H1 (cell line): Measurements from ENCODE around the gene PDCD10. TPM values are rescaled to one million over a fixed set of nuclear protein-coding genes. Genes with fewer than 3 reads are reported as not detected.

Experiments
- CTCF ChIA-PET: fragments of 300-600 bp; sonication (Branson Sonifier 250); formaldehyde crosslinking; loops from one replicate; lab custom pipeline; 2021; ENCODE audit not compliant: partially characterized antibody; lab: Charles Lee
- POLR2A ChIA-PET: fragments of 300-600 bp; sonication (Branson Sonifier 250); formaldehyde crosslinking; loops from one replicate; lab custom pipeline; 2021; ENCODE audit warnings: inconsistent platforms; ENCODE audit not compliant: partially characterized antibody; lab: Charles Lee
- DNase-seq, 2 experiments: peaks; one replicate each; pipeline versions ENCODE4 v3.0.0 to v3.0.0-alpha.2; 2010 to 2022; ENCODE audit warnings: low spot score in 2 of 2, low read depth in 1 of 2, mixed read lengths in 1 of 2
- FAIRE-seq: peaks from 2 replicates; lab custom pipeline; 2011; peaks lifted over from hg19 to GRCh38; lab: Jason Lieb, UNC
- H2AFZ ChIP-seq: 2 replicates; pipeline ENCODE4 v1.8.1; 2012; ENCODE audit warnings: low read length, inconsistent platforms
- H2AK5ac ChIP-seq: 2 replicates; pipeline ENCODE4 v1.6.1; 2013; ENCODE audit warnings: low read depth, low read length
- H2BK120ac ChIP-seq: replicated peaks from 2 replicates; pipeline ENCODE3; 2013; ENCODE audit warnings: low read depth, low read length, inconsistent platforms
- H2BK12ac ChIP-seq: 2 replicates; pipeline ENCODE4 v1.6.1; 2013; ENCODE audit warnings: low read depth, low read length
- H2BK15ac ChIP-seq: 2 replicates; pipeline ENCODE4 v1.6.1; 2013; ENCODE audit warnings: low read length
- H2BK20ac ChIP-seq: 2 replicates; pipeline ENCODE4 v1.6.1; 2013; ENCODE audit warnings: low read length
- H2BK5ac ChIP-seq: 2 replicates; pipeline ENCODE4 v1.6.1; 2013; ENCODE audit warnings: low read depth, low read length
- H3K14ac ChIP-seq: 2 replicates; pipeline ENCODE4 v1.6.1; 2013; ENCODE audit warnings: inconsistent platforms; ENCODE audit not compliant: insufficient read length
- H3K18ac ChIP-seq: 2 replicates; pipeline ENCODE4 v1.6.1; 2013; ENCODE audit warnings: low read length; ENCODE audit errors: extremely low read depth
- H3K23ac ChIP-seq: 2 replicates; pipeline ENCODE4 v1.6.1; 2013; ENCODE audit warnings: inconsistent platforms; ENCODE audit not compliant: insufficient read length
- H3K23me2 ChIP-seq: 2 replicates; pipeline ENCODE4 v1.6.1; 2013; ENCODE audit warnings: low read depth, low read length
- H3K27ac ChIP-seq: 2 replicates; pipeline ENCODE4 v1.6.1; 2011; ENCODE audit warnings: low read depth, low read length, inconsistent platforms
- H3K27me3 ChIP-seq, 4 experiments: replicated peaks in 1 of 4; 1 replicate in 1 of 4; 2 replicates in 3 of 4; pipeline versions ENCODE4 v1.6.1 to v1.8.1; 2011 to 2013; ENCODE audit warnings: low read length in 3 of 4, mild to moderate bottlenecking in 3 of 4, inconsistent platforms in 2 of 4, mixed read lengths in 2 of 4, moderate library complexity in 1 of 4; ENCODE audit not compliant: control insufficient read depth in 3 of 4, insufficient read depth in 3 of 4; ENCODE audit errors: extremely low read depth in 1 of 4
- H3K36me3 ChIP-seq, 4 experiments: 2 replicates each; pipeline versions ENCODE4 v1.6.1 to v1.8.1; 2011 to 2013; ENCODE audit warnings: mild to moderate bottlenecking in 4 of 4, low read length in 3 of 4, moderate library complexity in 2 of 4, control low read depth in 1 of 4, inconsistent platforms in 1 of 4; ENCODE audit not compliant: insufficient read depth in 4 of 4, control insufficient read depth in 2 of 4
- H3K4ac ChIP-seq: replicated peaks from 2 replicates; pipeline ENCODE3; 2013; ENCODE audit warnings: low read length, low read depth, mixed read lengths, inconsistent platforms; ENCODE audit not compliant: insufficient read length
- H3K4me1 ChIP-seq, 4 experiments: replicated peaks in 1 of 4; 1 replicate in 1 of 4; 2 replicates in 3 of 4; pipeline versions ENCODE4 v1.6.1 to v1.8.1; 2011 to 2013; ENCODE audit warnings: low read length in 3 of 4, inconsistent platforms in 2 of 4, mixed read lengths in 1 of 4; ENCODE audit not compliant: insufficient read depth in 4 of 4, control insufficient read depth in 3 of 4
- H3K4me2 ChIP-seq, 2 experiments: 2 replicates each; pipeline versions ENCODE4 v1.6.1 to v1.8.1; 2011 to 2013; ENCODE audit warnings: low read depth in 2 of 2, low read length in 2 of 2, control low read depth in 1 of 2, inconsistent platforms in 1 of 2, mild to moderate bottlenecking in 1 of 2; ENCODE audit not compliant: insufficient read depth in 1 of 2
- H3K4me3 ChIP-seq, 4 experiments: fragments of 200-600, 300-600 bp in 1 of 4; sonication (generic), shearing (Covaris generic), sonication (Bioruptor Twin) in 1 of 4; 2 replicates each; pipeline versions ENCODE4 v1.5.1 to v1.8.1; 2011 to 2016; ENCODE audit warnings: low read length in 4 of 4, low read depth in 3 of 4, control low read depth in 2 of 4, inconsistent platforms in 2 of 4, mild to moderate bottlenecking in 2 of 4, mixed read lengths in 1 of 4, moderate library complexity in 1 of 4; ENCODE audit not compliant: insufficient read depth in 2 of 4; ENCODE audit errors: extremely low read depth in 1 of 4
- H3K56ac ChIP-seq: replicated peaks from 2 replicates; pipeline ENCODE3; 2013; ENCODE audit warnings: low read depth, mild to moderate bottlenecking, mixed read lengths, low read length, inconsistent platforms; ENCODE audit not compliant: insufficient read length
- H3K79me1 ChIP-seq: 2 replicates; pipeline ENCODE4 v1.6.1; 2013; ENCODE audit warnings: low read depth, low read length, control low read depth
- H3K79me2 ChIP-seq, 2 experiments: 2 replicates each; pipeline versions ENCODE4 v1.6.1 to v1.8.1; 2012 to 2013; ENCODE audit warnings: low read length in 2 of 2, mild to moderate bottlenecking in 2 of 2, inconsistent platforms in 1 of 2; ENCODE audit not compliant: insufficient read depth in 2 of 2, control insufficient read depth in 1 of 2
- H3K9ac ChIP-seq, 4 experiments: replicated peaks in 1 of 4; 1 replicate in 1 of 4; 2 replicates in 3 of 4; pipeline versions ENCODE4 v1.6.1 to v1.8.1; 2011 to 2013; ENCODE audit warnings: low read depth in 3 of 4, low read length in 3 of 4, control low read depth in 2 of 4, mild to moderate bottlenecking in 2 of 4, moderate library complexity in 2 of 4, inconsistent platforms in 1 of 4; ENCODE audit errors: extremely low read depth in 1 of 4
- H3K9me3 ChIP-seq, 2 experiments: 2 replicates each; pipeline versions ENCODE4 v1.6.1 to v1.8.1; 2012 to 2013; ENCODE audit warnings: mild to moderate bottlenecking in 2 of 2, moderate library complexity in 2 of 2, control low read depth in 1 of 2, inconsistent platforms in 1 of 2, low read depth in 1 of 2, low read length in 1 of 2, mixed read lengths in 1 of 2; ENCODE audit not compliant: insufficient read depth in 2 of 2
- H4K20me1 ChIP-seq, 2 experiments: replicated peaks in 1 of 2; 2 replicates each; pipeline versions ENCODE3 to v1.8.1; 2011 to 2013; ENCODE audit warnings: inconsistent platforms in 2 of 2, low read length in 2 of 2, mild to moderate bottlenecking in 1 of 2; ENCODE audit not compliant: insufficient read depth in 2 of 2, control insufficient read depth in 1 of 2
- H4K5ac ChIP-seq: 2 replicates; pipeline ENCODE4 v1.6.1; 2013; ENCODE audit warnings: low read length, low read depth, mixed read lengths, inconsistent platforms; ENCODE audit not compliant: insufficient read length
- H4K8ac ChIP-seq: 2 replicates; pipeline ENCODE4 v1.8.0; 2013; ENCODE audit warnings: mild to moderate bottlenecking, moderate library complexity, low read length, inconsistent platforms; ENCODE audit not compliant: insufficient read depth; ENCODE audit errors: extremely low read depth
- H4K91ac ChIP-seq: replicated peaks from 2 replicates; pipeline ENCODE3; 2013; ENCODE audit warnings: low read length, mixed read lengths, inconsistent platforms; ENCODE audit not compliant: insufficient read length
- CTBP2 ChIP-seq: IDR thresholded peaks from 2 replicates; pipeline ENCODE4 v1.7.0; 2011; ENCODE audit warnings: borderline replicate concordance, mild to moderate bottlenecking, moderate library complexity, mixed read lengths, low read length; ENCODE audit not compliant: insufficient read depth, insufficient read length
- EGR1 ChIP-seq: IDR thresholded peaks from 2 replicates; pipeline ENCODE4 v1.6.1; 2011; ENCODE audit warnings: low read depth, low read length, borderline replicate concordance
- EP300 ChIP-seq, 2 experiments: IDR thresholded peaks; 1 replicate in 1 of 2; 2 replicates in 1 of 2; pipeline ENCODE4 v1.6.1; 2011 to 2012; ENCODE audit warnings: low read depth in 2 of 2, low read length in 2 of 2, mild to moderate bottlenecking in 2 of 2, borderline replicate concordance in 1 of 2, inconsistent platforms in 1 of 2, moderate library complexity in 1 of 2
- GTF2F1 ChIP-seq: IDR thresholded peaks from 2 replicates; pipeline ENCODE4 v1.6.1; 2012; ENCODE audit warnings: low read depth, low read length, improper control_type of control experiment, borderline replicate concordance
- HDAC6 ChIP-seq: IDR thresholded peaks from one replicate; pipeline ENCODE4 v1.7.1; 2012; ENCODE audit warnings: low read depth, mild to moderate bottlenecking, inconsistent platforms, low read length, moderate library complexity
- RFX5 ChIP-seq: IDR thresholded peaks from 2 replicates; pipeline ENCODE4 v1.6.1; 2011; ENCODE audit warnings: low read depth, low read length, improper control_type of control experiment, borderline replicate concordance
- TEAD4 ChIP-seq: IDR thresholded peaks from 2 replicates; pipeline ENCODE4 v1.6.1; 2012; ENCODE audit warnings: low read depth, low read length, inconsistent platforms, mixed read lengths
- WGBS, 2 experiments: shearing (Covaris generic) in 1 of 2; methylation state at CpG; one replicate each; pipeline versions ENCODE4 v1.1.6 to v1.1.7; 2013 to 2015; ENCODE audit warnings: low lambda C conversion rate in 2 of 2, mixed read lengths in 2 of 2, inconsistent platforms in 1 of 2, low coverage in 1 of 2, missing lambda C conversion rate in 1 of 2; ENCODE audit not compliant: insufficient replicate concordance in 2 of 2, insufficient coverage in 1 of 2, insufficient read length in 1 of 2; ENCODE audit errors: extremely low coverage in 1 of 2, missing lambda C conversion rate in 1 of 2; 5-methylcytosine and 5-hydroxymethylcytosine counted together
- polyA plus RNA-seq, 7 experiments: library from polyadenylated mRNA; depleted of rRNA in 3 of 7; stranded (reverse) in 5 of 7; unstranded in 2 of 7; fragments of >200 nt in 5 of 7; fragments of 200-250 nt in 2 of 7; gene quantifications; 1 replicate in 5 of 7; 2 replicates in 1 of 7; 4 replicates in 1 of 7; pipeline versions ENCODE4 v1.2.1 to v1.2.3, GENCODE V29; 2011 to 2013; ENCODE audit warnings: missing spikeins in 2 of 7, mixed read lengths in 2 of 7
- total RNA-seq: library from RNA; stranded (reverse); fragmentation: NEBNext Ultra II Directional; extraction: Animal tissue kit (Norgen Biotek cat#: 25700); gene quantifications from 2 replicates; pipeline ENCODE4 v1.2.1, GENCODE V29; 2021

The PDCD10 gene
- total and polyA plus RNA-seq, 2 of the 8 experiments (the other 6 are each of a cell fraction or from before 2014, with no cell fraction given) = 52.0 to 76.6 TPM

DNA sequence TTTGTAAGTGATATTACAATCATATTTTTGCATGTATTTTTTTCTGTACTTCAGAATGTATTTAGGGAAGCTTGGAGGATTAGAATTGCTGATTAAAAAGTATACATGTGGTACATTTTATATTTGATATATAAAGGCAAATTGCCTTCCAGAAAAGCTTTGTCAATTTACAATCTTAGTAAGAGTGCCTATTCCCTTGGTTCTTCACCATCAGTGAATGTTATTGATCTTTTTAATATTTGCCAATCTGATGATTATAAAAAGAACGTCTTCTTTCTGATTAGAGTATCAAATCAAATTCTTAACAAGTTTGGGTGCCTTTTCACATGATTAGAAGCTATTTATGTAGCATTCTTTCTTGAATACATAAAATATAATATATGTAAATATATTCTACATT is 90.1 kb downstream of the PDCD10 start:
- Histone ChIP-seq H2BK12ac (no peak overlapping the region), H2BK20ac (no peak overlapping the region), H2BK120ac (no peak overlapping the region), H3K23me2 (no peaks in the 10 kb centered on the region), H3K4me3 (no peak overlapping the region), H3K56ac (no peak overlapping the region), H3K36me3 (no peaks in the 10 kb centered on the region), H4K5ac (no peak overlapping the region), H3K9me3 (no peaks in the 10 kb centered on the region), H2BK5ac (no peak overlapping the region), H3K23ac (no peak overlapping the region), H4K91ac (no peak overlapping the region), H3K27ac (no peak overlapping the region), H2AFZ (no peak overlapping the region), H3K4me2 (no peak overlapping the region), H3K4ac (no peak overlapping the region), H4K20me1 (no peaks in the 10 kb centered on the region), H3K18ac (no peak overlapping the region), H3K9ac (no peak overlapping the region), H3K4me1 (no peaks in the 10 kb centered on the region), H3K79me2 (no peaks in the 10 kb centered on the region), H2BK15ac (no peak overlapping the region), H4K8ac (no peak overlapping the region), H3K79me1 (no peaks in the 10 kb centered on the region), H2AK5ac (no peak overlapping the region), H3K27me3 (no peaks in the 10 kb centered on the region), H3K14ac (no peak overlapping the region)
- no peak for FAIRE-seq
- 91% methylated on average over 1 of the region's 1 CpG; no CpG with 5 or more reads in 1 of the 2 experiments for WGBS, 2 experiments
- CTCF ChIA-PET = interaction anchor here (0.6 to 1.9 kb wide), 3 partner anchors 12 to 40 kb away, joined by 3 to 4 read pairs (median 3); no protein-coding TSS in a partner anchor
- TF ChIP-seq GTF2F1 = no peak
- no peak for TF ChIP-seq CTBP2
- no peak for TF ChIP-seq TEAD4
- no peak for TF ChIP-seq HDAC6
- TF ChIP-seq EGR1 = no peak
- no peak for TF ChIP-seq EP300 (IDR thresholded peaks at IDR 0.05; ENCODE audit: borderline replicate concordance in 1 of 2, low read depth in 2 of 2, low read length in 2 of 2)
- no peak for TF ChIP-seq RFX5
- no peak for DNase-seq
- POLR2A ChIA-PET = no interaction called here
